ENCODE measurements around the gene ATP2A1.
"Not testable (repeated sequence)": the region's sequence is repeated elsewhere in the genome, so short reads cannot be mapped to it uniquely, and the experiment has no call there.

The ATP2A1 gene

GRCh38 chr16:28938721-28939120 is 60.4 kb downstream of the ATP2A1 start:
- DNase-seq: no peak

DNA sequence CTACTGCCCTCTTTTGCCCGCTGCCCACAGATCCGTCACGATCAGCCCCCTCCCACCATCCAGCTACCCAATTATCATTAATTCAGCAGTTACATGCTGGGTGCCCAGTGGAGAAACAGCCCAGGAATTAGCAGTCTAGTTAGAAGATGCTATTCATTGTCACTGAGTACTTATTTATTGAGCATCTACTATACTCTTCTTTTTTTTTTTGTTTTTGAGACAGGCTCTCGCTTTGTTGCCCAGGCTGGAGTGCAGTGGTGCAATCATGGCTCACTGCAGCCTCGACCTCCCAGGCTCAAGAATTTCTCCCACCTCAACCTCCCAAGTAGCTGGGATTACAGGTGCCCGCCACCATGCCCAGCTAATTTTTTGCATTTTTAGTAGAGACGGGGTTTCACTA is 61.5 kb downstream of the ATP2A1 start:
- not testable (repeated sequence) for DNase-seq

GRCh38 chr16:28943281-28943680 is 65.0 kb downstream of the ATP2A1 start:
- no peak for DNase-seq

DNA sequence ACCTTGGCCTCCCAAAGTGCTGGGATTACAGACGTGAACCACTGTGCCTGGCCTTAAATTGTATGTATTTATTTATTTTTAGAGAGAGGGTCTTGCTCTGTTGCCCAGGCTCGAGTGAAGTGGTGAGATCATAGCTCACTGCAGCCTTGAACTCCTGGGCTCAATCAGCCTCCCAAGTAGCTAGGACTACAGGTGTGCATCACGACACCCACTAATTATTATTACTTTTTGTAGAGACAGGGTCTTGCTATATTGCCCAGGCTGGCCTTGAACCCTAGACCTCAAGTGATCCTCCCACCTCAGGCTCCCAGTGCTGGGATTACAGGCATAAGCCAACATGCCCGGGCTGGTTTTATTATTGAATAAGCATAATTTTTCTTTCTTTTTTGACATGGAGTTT is 68.4 kb downstream of the ATP2A1 start:
- DNase-seq: no peak

- DNase-seq: peak; percentile 94
Measured at GRCh38 chr16:28950648-28951409, 72.5 kb downstream of the ATP2A1 start, which contains the start of gene NFATC2IP. Gene NFATC2IP (plus strand): TSS chr16:28950937. CDS start chr16:28951012, 75 bp downstream.

DNA sequence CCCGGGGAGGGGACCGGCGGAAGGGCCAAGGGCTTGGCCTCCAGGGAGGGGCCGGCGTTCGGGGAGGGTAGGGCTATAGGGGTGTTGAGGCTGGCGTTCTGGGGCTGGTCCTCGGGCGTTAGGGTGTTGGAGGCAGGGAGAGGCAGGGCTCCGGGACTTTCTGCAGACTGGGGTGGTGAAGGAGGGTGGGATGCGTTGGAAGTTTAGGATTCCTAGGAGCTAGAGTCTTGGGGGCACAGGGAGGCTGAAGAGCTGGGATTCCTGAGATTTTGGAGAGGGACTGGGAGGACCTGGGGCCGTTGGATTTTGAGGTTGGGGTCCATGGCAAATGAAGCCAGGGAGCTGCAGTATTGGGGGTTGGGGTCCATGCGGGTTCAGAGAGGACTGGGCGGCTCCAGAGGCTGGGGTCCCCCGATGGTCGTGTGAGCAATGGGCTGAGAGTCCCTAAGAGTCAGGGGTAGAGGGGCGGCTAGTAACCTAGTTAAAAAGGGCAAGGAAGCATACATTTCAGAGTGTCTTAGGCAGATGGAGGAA is 73.2 kb downstream of the ATP2A1 start:
- DNase-seq: no peak

Measured in activated gamma-delta T cell (primary cell).